ENCODE results near the gene MVB12B.

DNA sequence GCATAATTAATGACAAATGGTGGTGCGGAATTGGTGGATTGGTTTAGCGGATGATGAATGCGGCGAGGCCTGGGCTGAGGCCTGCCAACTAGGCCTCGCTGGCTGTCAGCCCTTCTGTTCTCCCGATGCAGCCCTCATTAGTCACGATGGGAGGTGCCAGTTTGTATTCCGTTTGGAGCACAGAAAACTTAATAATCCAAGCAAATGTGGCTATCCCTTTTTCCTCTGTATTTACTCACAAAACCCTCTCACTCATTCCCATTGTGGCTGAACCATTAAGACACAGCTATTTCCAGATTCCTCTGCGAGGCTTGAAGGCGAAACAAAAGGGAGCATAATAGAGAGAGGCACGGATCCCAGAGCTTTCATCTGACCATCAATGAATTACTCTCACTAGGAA, 114.3 kb downstream of the MVB12B start:
- TF ChIP-seq EGR1 (IDR thresholded peaks at IDR 0.05): no peak
- no peak for TF ChIP-seq EP300 (IDR thresholded peaks at IDR 0.05; ENCODE audit: borderline replicate concordance)
- TF ChIP-seq NFIC (IDR thresholded peaks at IDR 0.05): no peak
- TF ChIP-seq, protein P1, sequence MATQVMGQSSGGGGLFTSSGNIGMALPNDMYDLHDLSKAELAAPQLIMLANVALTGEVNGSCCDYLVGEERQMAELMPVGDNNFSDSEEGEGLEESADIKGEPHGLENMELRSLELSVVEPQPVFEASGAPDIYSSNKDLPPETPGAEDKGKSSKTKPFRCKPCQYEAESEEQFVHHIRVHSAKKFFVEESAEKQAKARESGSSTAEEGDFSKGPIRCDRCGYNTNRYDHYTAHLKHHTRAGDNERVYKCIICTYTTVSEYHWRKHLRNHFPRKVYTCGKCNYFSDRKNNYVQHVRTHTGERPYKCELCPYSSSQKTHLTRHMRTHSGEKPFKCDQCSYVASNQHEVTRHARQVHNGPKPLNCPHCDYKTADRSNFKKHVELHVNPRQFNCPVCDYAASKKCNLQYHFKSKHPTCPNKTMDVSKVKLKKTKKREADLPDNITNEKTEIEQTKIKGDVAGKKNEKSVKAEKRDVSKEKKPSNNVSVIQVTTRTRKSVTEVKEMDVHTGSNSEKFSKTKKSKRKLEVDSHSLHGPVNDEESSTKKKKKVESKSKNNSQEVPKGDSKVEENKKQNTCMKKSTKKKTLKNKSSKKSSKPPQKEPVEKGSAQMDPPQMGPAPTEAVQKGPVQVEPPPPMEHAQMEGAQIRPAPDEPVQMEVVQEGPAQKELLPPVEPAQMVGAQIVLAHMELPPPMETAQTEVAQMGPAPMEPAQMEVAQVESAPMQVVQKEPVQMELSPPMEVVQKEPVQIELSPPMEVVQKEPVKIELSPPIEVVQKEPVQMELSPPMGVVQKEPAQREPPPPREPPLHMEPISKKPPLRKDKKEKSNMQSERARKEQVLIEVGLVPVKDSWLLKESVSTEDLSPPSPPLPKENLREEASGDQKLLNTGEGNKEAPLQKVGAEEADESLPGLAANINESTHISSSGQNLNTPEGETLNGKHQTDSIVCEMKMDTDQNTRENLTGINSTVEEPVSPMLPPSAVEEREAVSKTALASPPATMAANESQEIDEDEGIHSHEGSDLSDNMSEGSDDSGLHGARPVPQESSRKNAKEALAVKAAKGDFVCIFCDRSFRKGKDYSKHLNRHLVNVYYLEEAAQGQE (IDR thresholded peaks at IDR 0.05; ENCODE audit: low read depth): no peak
- TF ChIP-seq YY1 (IDR thresholded peaks at IDR 0.05; ENCODE audit: low read depth): no peak

Measured in Ishikawa (cell line).